Nephron progenitor cell (in vitro differentiated cells): ENCODE measurements around the gene TMUB2.

Source experiments
- DNase-seq: peaks from one replicate; pipeline ENCODE4 v3.0.0; 2021
- H3K27ac Mint-ChIP-seq: 2 replicates; pipeline ENCODE4 v1.8.0; 2021; ENCODE audit warnings: mild to moderate bottlenecking, moderate library complexity, mixed read lengths
- H3K27me3 Mint-ChIP-seq: 2 replicates; pipeline ENCODE4 v1.8.0; 2021; ENCODE audit warnings: mild to moderate bottlenecking, low read depth, mixed read lengths; ENCODE audit not compliant: poor library complexity
- H3K36me3 Mint-ChIP-seq: 2 replicates; pipeline ENCODE4 v1.8.0; 2021; ENCODE audit warnings: low read depth, mixed read lengths
- H3K4me1 Mint-ChIP-seq: 2 replicates; pipeline ENCODE4 v1.8.0; 2021; ENCODE audit warnings: mixed read lengths
- H3K4me3 Mint-ChIP-seq: 2 replicates; pipeline ENCODE4 v1.8.0; 2021; ENCODE audit warnings: mild to moderate bottlenecking, moderate library complexity, mixed read lengths
- H3K9me3 Mint-ChIP-seq: 2 replicates; pipeline ENCODE4 v1.8.0; 2021; ENCODE audit warnings: mild to moderate bottlenecking, moderate library complexity, mixed read lengths
- TF ChIP-seq, protein P1 (sequence below): fragments of 200-600 bp; sonication (generic); IDR thresholded peaks from 2 replicates; pipeline ENCODE4 v1.5.0; 2021; ENCODE audit warnings: antibody characterized with exemption

Gene TMUB2

DNA sequence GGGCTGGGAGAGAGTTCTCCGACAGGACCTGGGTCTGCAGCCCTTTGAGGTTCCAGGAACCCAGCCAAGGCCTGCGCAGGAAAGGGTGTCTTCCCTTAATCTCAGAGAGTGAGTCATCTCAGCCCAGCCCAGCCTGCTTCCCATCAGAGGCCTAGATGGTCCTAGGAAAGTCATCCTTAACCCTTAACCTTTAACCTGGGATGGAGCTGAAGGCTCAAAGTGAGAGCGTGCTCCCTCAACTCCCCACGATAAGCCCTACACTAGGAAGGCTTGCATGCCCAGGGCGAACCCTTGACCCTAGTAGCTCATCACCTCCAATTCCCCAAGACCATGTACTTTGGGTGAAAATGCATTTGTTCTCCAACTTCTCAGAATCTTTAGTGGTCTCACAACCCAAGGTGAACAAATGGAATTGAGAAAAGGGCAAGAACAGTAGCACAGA, 17.7 kb downstream of the TMUB2 start:
- Mint-ChIP-seq H3K4me1 (peaks cover 24% of the 10 kb centered on the region), H3K27me3 (no peaks in the 10 kb centered on the region), H3K27ac (no peak overlapping the region), H3K36me3 (peaks cover 16% of the 10 kb centered on the region), H3K9me3 (no peaks in the 10 kb centered on the region), H3K4me3 (no peak overlapping the region)
- TF ChIP-seq, protein P1, sequence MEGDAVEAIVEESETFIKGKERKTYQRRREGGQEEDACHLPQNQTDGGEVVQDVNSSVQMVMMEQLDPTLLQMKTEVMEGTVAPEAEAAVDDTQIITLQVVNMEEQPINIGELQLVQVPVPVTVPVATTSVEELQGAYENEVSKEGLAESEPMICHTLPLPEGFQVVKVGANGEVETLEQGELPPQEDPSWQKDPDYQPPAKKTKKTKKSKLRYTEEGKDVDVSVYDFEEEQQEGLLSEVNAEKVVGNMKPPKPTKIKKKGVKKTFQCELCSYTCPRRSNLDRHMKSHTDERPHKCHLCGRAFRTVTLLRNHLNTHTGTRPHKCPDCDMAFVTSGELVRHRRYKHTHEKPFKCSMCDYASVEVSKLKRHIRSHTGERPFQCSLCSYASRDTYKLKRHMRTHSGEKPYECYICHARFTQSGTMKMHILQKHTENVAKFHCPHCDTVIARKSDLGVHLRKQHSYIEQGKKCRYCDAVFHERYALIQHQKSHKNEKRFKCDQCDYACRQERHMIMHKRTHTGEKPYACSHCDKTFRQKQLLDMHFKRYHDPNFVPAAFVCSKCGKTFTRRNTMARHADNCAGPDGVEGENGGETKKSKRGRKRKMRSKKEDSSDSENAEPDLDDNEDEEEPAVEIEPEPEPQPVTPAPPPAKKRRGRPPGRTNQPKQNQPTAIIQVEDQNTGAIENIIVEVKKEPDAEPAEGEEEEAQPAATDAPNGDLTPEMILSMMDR: no peak
- DNase-seq: no peak

DNA sequence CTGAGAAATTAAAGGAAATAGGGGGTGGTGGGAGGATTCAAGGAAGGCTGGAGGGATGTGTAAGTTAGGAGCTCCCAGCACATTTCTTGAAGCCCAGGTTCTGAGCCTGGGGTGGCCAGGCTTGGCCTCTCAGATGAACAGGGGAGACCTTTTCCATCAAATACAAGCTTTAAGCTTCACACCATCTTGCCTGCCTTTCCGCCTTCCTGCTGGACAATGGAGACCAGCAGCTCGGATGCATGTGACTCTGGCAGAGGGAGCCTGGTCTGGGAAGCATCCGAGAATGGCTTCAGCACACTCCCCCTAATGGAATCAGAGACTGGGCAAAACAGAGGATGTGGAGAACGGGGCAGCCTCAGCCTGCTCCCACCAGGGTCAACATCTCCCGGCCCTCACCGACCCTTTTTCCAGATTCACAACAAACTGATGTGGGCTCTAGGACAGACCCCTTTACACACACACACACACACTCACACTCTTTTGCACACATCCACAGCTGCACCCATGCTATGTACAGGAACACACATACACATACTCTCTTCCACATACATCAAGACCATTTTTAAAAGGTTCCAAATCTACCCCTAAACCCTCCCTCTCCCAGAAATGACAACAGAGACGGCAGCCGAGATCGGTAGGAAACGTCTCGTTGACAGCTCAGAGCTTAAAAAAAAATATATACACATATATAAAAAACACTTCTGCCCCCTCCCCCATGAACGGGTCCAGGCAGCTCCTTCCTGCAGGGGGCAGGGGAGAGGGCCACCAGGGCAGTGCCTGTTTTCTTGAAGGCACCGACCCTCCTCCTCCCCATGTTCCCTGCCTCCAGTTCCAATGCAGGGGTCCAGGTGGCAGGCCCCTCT, 19.4 kb downstream of the TMUB2 start:
- H3K4me3 Mint-ChIP-seq: no peak overlapping the region
- peaks cover 25% of the 10 kb centered on the region for H3K4me1 Mint-ChIP-seq
- TF ChIP-seq, protein P1: no peak
- H3K36me3 Mint-ChIP-seq: peaks cover 25% of the 10 kb centered on the region
- no peaks in the 10 kb centered on the region for H3K9me3 Mint-ChIP-seq
- peak overlapping the region; percentile 93 for H3K27ac Mint-ChIP-seq
- no peak for DNase-seq
- peaks cover 3% of the 10 kb centered on the region for H3K27me3 Mint-ChIP-seq

DNA sequence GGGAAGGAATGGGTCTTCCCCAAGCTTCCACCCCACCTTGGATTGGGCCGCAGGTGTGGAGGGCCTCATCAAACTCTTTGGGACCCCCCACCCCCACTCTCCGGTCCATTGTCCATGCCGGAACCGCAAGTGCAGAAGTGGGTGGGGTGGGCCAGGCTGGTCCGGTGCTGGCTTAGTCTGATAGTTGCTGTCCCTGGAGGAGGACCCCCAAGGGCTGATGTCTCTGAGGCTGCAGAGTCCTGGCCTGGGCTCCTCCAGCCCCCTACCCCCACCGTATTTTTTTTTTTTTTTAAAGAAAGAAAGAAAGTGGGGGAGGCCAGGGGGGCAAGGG, 20.0 kb downstream of the TMUB2 start:
- no peaks in the 10 kb centered on the region for H3K9me3 Mint-ChIP-seq
- H3K27ac Mint-ChIP-seq: no peak overlapping the region
- peaks cover 25% of the 10 kb centered on the region for H3K36me3 Mint-ChIP-seq
- H3K4me3 Mint-ChIP-seq: no peak overlapping the region
- TF ChIP-seq, protein P1: no peak
- H3K27me3 Mint-ChIP-seq: peaks cover 3% of the 10 kb centered on the region
- DNase-seq: no peak
- H3K4me1 Mint-ChIP-seq: peaks cover 27% of the 10 kb centered on the region

DNA sequence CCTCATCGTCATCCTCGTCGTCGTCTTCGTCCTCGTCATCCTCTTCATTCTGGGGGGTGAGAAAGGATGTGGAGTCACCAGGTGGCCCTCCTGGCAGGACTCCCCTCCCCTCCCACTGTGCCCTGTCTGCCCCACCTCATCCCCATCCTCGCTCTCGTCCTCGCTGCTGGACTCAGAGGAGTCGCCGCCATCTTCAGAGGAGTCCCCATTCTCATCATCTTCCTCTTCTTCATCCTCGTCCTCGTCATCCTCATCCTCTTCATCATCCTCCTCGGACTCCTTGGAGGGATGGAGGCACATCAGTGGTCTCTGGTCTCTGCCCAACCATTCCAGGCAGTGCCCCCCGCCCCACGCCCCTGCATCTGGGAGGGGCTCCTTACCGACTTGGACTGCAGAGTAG, 20.5 kb downstream of the TMUB2 start:
- Mint-ChIP-seq H3K36me3 (peaks cover 25% of the 10 kb centered on the region), H3K4me3 (no peak overlapping the region)

DNA sequence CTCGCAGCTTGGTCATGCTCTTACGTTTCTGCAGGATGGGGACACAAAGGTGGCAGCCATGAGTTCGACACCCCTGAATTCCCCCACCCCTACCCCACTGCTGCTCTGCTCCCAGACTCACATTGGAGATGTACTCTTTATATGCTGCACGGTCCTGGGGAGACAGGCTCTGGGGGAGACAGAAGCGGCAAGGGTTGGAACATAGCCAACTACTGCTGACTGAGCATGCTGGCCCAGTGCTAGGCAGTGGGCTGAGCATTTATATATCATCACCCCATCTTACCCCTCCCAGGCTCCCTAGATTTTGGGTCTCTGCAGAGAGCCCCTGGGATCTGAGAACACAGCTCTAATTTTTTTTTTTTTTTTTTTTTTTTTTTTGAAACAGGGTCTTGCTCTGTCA, 21.0 kb downstream of the TMUB2 start:
- H3K36me3 Mint-ChIP-seq: peaks cover 25% of the 10 kb centered on the region
- H3K4me1 Mint-ChIP-seq: peaks cover 31% of the 10 kb centered on the region
- TF ChIP-seq, protein P1: no peak
- H3K4me3 Mint-ChIP-seq: no peak overlapping the region
- no peak overlapping the region for H3K27ac Mint-ChIP-seq
- DNase-seq: no peak
- peaks cover 3% of the 10 kb centered on the region for H3K27me3 Mint-ChIP-seq
- no peaks in the 10 kb centered on the region for H3K9me3 Mint-ChIP-seq

More for the DNA sequence above, 20.5 kb downstream of the TMUB2 start:
- TF ChIP-seq, protein P1: no peak
- no peak for DNase-seq
- Mint-ChIP-seq H3K27ac (peak overlapping the region; percentile 57), H3K27me3 (peaks cover 3% of the 10 kb centered on the region), H3K4me1 (peaks cover 32% of the 10 kb centered on the region), H3K9me3 (no peaks in the 10 kb centered on the region)
